ENCODE results near the gene C6orf120. TPM values are rescaled to one million over a fixed set of nuclear protein-coding genes. Genes with fewer than 3 reads are reported as not detected.

C6orf120 gene
- total and polyA plus RNA-seq, 10 donors: 6.7 to 39.5 (median 22.2) TPM

DNA sequence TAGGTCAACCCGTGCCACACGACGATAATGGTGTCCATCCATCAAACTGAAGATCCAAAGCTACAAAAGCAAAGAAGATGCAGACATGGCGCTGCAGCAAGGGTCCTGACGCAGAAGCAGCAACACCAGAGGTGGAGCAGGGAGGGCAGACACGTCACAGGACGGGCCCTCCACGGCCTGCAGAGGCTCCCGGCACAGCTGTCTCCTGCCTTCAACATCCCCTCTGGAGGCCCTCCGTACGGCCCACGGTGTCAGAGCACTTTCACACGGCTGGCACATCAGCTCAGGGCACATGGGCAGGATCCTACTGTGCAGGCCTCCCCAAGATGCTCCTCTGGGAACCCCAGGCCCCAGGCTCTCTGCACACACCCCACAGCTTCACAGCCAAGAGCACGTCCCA lies 37.7 kb upstream of the C6orf120 start:
- DNase-seq: no peak

DNA sequence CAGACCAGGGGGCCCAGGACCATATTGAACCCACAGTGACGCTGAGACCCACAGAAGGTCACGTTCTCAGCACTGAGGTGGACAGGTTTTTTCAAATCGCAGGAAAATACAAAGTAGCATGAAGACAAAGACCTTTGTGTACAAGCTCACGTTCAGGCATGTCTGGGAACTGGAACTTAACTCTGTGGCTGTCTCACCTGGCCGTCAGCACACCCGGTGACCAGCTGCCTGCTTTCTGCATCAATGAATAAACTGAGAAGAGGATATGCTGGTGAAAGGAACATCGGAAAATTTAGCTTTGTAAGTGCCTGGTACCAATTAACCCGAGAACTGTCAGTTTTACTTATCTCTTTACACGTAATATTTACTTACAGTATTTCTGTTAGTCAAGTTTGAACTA lies 36.6 kb upstream of the C6orf120 start:
- H3K4me3 ChIP-seq: no peak overlapping the region
- intact Hi-C loops (cut with DNase I; ENCODE audit: low total_unique reads): no loop called here
- H3K27me3 ChIP-seq (replicated peaks in 1 of 7): no peaks in the 10 kb centered on the region
- no peak overlapping the region for H3K27ac ChIP-seq
- TF ChIP-seq, protein P1, sequence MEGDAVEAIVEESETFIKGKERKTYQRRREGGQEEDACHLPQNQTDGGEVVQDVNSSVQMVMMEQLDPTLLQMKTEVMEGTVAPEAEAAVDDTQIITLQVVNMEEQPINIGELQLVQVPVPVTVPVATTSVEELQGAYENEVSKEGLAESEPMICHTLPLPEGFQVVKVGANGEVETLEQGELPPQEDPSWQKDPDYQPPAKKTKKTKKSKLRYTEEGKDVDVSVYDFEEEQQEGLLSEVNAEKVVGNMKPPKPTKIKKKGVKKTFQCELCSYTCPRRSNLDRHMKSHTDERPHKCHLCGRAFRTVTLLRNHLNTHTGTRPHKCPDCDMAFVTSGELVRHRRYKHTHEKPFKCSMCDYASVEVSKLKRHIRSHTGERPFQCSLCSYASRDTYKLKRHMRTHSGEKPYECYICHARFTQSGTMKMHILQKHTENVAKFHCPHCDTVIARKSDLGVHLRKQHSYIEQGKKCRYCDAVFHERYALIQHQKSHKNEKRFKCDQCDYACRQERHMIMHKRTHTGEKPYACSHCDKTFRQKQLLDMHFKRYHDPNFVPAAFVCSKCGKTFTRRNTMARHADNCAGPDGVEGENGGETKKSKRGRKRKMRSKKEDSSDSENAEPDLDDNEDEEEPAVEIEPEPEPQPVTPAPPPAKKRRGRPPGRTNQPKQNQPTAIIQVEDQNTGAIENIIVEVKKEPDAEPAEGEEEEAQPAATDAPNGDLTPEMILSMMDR (IDR thresholded peaks at IDR 0.05 in 8 of 11, conservative IDR thresholded peaks at IDR 0.05 in 3 of 11): no peak
- no peak for TF ChIP-seq POLR2A (IDR thresholded peaks at IDR 0.05)
- TF ChIP-seq POLR2AphosphoS5 (IDR thresholded peaks at IDR 0.05): no peak
- H3K36me3 ChIP-seq: peaks cover 4 to 81% (median 35%) of the 10 kb centered on the region in 6 donors
- 90 to 96% (median 95%) methylated on average over 9 of the region's 9 CpGs for WGBS, 5 donors
- H3K9me3 ChIP-seq: no peaks in the 10 kb centered on the region
- no peak for DNase-seq
- peaks cover 0 to 14% (median 8%) of the 10 kb centered on the region in 6 donors for H3K4me1 ChIP-seq

More for the DNA sequence above, 37.7 kb upstream of the C6orf120 start:
- 91 to 98% (median 96%) methylated on average over 14 of the region's 14 CpGs for WGBS, 5 donors
- TF ChIP-seq POLR2AphosphoS5 (IDR thresholded peaks at IDR 0.05) (no peak), POLR2A (IDR thresholded peaks at IDR 0.05) (no peak)
- TF ChIP-seq, protein P1 (IDR thresholded peaks at IDR 0.05 in 8 of 11, conservative IDR thresholded peaks at IDR 0.05 in 3 of 11): no peak
- Histone ChIP-seq H3K4me1 (peaks cover 0 to 3% (median under 1%) of the 10 kb centered on the region in 6 donors), H3K36me3 (peaks cover 4 to 89% (median 35%) of the 10 kb centered on the region in 6 donors), H3K4me3 (no peak overlapping the region), H3K27me3 (replicated peaks in 1 of 7) (no peaks in the 10 kb centered on the region), H3K27ac (no peak overlapping the region), H3K9me3 (no peaks in the 10 kb centered on the region)
- intact Hi-C loops (cut with DNase I; ENCODE audit: low total_unique reads): no loop called here

DNA sequence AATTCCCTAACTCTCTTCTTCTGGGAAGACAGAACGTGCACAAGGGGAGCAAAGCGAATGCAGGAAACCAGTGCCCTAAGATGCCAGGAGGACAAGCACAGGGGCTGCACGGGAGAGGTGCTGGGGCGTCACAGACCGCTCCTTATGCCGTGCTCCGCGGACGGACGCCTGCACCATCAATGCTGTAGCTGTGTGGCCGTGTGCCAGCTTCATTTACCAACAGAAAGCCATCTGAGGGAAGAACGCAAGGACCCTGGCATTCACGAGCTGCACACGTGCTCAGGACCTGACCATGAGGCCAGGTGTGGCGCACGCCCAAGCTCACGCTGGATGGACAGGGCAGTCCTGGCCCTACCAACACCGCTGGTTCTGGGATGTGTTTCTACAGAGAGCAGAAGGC lies 35.5 kb upstream of the C6orf120 start:
- DNase-seq: no peak
- TF ChIP-seq POLR2AphosphoS5 (IDR thresholded peaks at IDR 0.05) (peak in 1 of 3 donors; percentile 8), POLR2A (IDR thresholded peaks at IDR 0.05) (no peak)
- TF ChIP-seq, protein P1 (IDR thresholded peaks at IDR 0.05 in 8 of 11, conservative IDR thresholded peaks at IDR 0.05 in 3 of 11): no peak
- 94 to 98% (median 96%) methylated on average over 12 to 18 of the region's 18 CpGs for WGBS, 5 donors
- H3K9me3 ChIP-seq: no peaks in the 10 kb centered on the region
- H3K4me1 ChIP-seq: peaks cover 0 to 17% (median 10%) of the 10 kb centered on the region in 6 donors
- H3K4me3 ChIP-seq: no peak overlapping the region
- peaks cover 4 to 83% (median 34%) of the 10 kb centered on the region in 6 donors for H3K36me3 ChIP-seq
- intact Hi-C loops (cut with DNase I; ENCODE audit: low total_unique reads): no loop called here
- no peak overlapping the region for H3K27ac ChIP-seq
- H3K27me3 ChIP-seq (replicated peaks in 1 of 7): no peaks in the 10 kb centered on the region

DNA sequence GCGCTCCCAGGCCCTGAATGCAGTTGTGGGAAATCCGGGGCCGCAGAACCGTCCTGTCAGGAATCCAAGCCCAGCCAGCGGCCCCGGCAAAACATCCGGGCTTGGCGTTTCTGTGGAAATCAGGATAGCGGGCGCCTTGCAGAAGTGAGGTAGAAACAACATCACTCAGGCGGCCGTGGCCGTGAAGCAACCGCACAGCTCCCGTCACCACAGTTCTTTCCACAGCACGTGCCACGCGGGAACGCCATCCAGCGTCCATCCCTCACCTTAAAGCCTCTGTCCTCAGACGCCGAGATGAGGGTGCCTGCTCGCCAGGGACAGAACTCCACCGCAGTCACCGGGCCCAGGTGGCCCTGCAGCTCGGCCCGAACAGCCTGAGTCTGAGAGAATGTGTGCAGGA lies 34.2 kb upstream of the C6orf120 start:
- no peak for DNase-seq
- no peak overlapping the region for H3K27ac ChIP-seq
- H3K36me3 ChIP-seq: peaks cover 4 to 78% (median 29%) of the 10 kb centered on the region in 6 donors
- H3K4me1 ChIP-seq: peaks cover 0 to 17% (median 10%) of the 10 kb centered on the region in 6 donors
- TF ChIP-seq POLR2AphosphoS5 (IDR thresholded peaks at IDR 0.05) (no peak), POLR2A (IDR thresholded peaks at IDR 0.05) (no peak)
- TF ChIP-seq, protein P1 (IDR thresholded peaks at IDR 0.05 in 8 of 11, conservative IDR thresholded peaks at IDR 0.05 in 3 of 11): no peak
- intact Hi-C loops (cut with DNase I; ENCODE audit: low total_unique reads): no loop called here
- H3K9me3 ChIP-seq: no peaks in the 10 kb centered on the region
- no peak overlapping the region for H3K4me3 ChIP-seq
- no peaks in the 10 kb centered on the region for H3K27me3 ChIP-seq (replicated peaks in 1 of 7)
- WGBS, 5 donors: 96 to 99% (median 98%) methylated on average over 27 of the region's 27 CpGs
